Measurements from ENCODE around the gene CYTH4. TPM values are rescaled to one million over a fixed set of nuclear protein-coding genes. Genes with fewer than 3 reads are reported as not detected.

The CYTH4 gene
- polyA plus RNA-seq, 2 of the 4 experiments (the other 2 are of a cell fraction), result 0.05 to 0.10 TPM

GRCh38 chr22:37357446-37358075, 75.3 kb downstream of the CYTH4 start (continued):
- no peak for TF ChIP-seq NR3C1 (IDR thresholded peaks at IDR 0.05)

GRCh38 chr22:37358386-37358785, 76.1 kb downstream of the CYTH4 start:
- no peak for TF ChIP-seq MAZ (IDR thresholded peaks at IDR 0.05; ENCODE audit: borderline replicate concordance, low read depth, low read length)

GRCh38 chr22:37358917-37359316, 76.6 kb downstream of the CYTH4 start:
- H3K4me2 ChIP-seq, result no peak overlapping the region
- CTCF ChIA-PET, result no interaction called here
- no peak for TF ChIP-seq KDM1A (IDR thresholded peaks at IDR 0.05; ENCODE audit: low read depth)
- no peak for TF ChIP-seq HES2 (IDR thresholded peaks at IDR 0.05)
- no peak for TF ChIP-seq CTCF (IDR thresholded peaks at IDR 0.05)
- TF ChIP-seq CHD4 (IDR thresholded peaks at IDR 0.05; ENCODE audit: borderline replicate concordance), result no peak
- no peak for TF ChIP-seq SMC3 (IDR thresholded peaks at IDR 0.05)
- no peak for TF ChIP-seq NFE2L2 (conservative IDR thresholded peaks at IDR 0.05; ENCODE audit: low read length)
- TF ChIP-seq BHLHE40 (IDR thresholded peaks at IDR 0.05; ENCODE audit: low read depth, low read length), result no peak
- TF ChIP-seq E2F6 (IDR thresholded peaks at IDR 0.05; ENCODE audit: borderline replicate concordance, low read depth), result no peak
- no peak for TF ChIP-seq JUN (IDR thresholded peaks at IDR 0.05)
- TF ChIP-seq HOXA7 (CRISPR knock-in tag; IDR thresholded peaks at IDR 0.05), result no peak
- TF ChIP-seq MAFK (IDR thresholded peaks at IDR 0.05; ENCODE audit: partially characterized antibody), result no peak
- TF ChIP-seq CEBPB (IDR thresholded peaks at IDR 0.05), result no peak
- no peak for TF ChIP-seq CBX2 (IDR thresholded peaks at IDR 0.05; ENCODE audit: borderline replicate concordance, low read depth)
- no peak for TF ChIP-seq GATA3 (IDR thresholded peaks at IDR 0.05; ENCODE audit: borderline replicate concordance)
- TF ChIP-seq PHF8 (IDR thresholded peaks at IDR 0.05; ENCODE audit: borderline replicate concordance, low read depth), result no peak
- TF ChIP-seq FOXS1 (CRISPR knock-in tag; IDR thresholded peaks at IDR 0.05), result no peak
- TF ChIP-seq MYC (IDR thresholded peaks at IDR 0.05; ENCODE audit: borderline replicate concordance, low read length), result no peak
- TF ChIP-seq ZC3H11A (IDR thresholded peaks at IDR 0.05), result no peak
- no peak overlapping the region for H3K4me3 ChIP-seq
- no peak overlapping the region for H3K27ac ChIP-seq
- DNase-seq (ENCODE audit: low read depth in 1 of 2, low spot score in 1 of 2) (no peak), FAIRE-seq (no peak), ATAC-seq (no peak)
- H3K4me1 ChIP-seq, result no peaks in the 10 kb centered on the region
- 76% methylated on average over 8 of the region's 8 CpGs for WGBS (ENCODE audit: missing lambda C conversion rate)
- no peaks in the 10 kb centered on the region for H3K9me3 ChIP-seq
- POLR2A ChIA-PET, result no interaction called here

More at GRCh38 chr22:37358386-37358785, 76.1 kb downstream of the CYTH4 start:
- no peak overlapping the region for H3K27ac ChIP-seq
- ATAC-seq, result no peak
- H3K9me3 ChIP-seq, result no peaks in the 10 kb centered on the region
- no peak for DNase-seq (ENCODE audit: low read depth in 1 of 2, low spot score in 1 of 2)
- no peak for FAIRE-seq
- no peak overlapping the region for H3K4me2 ChIP-seq
- H3K4me1 ChIP-seq, result no peaks in the 10 kb centered on the region
- H3K4me3 ChIP-seq, result no peak overlapping the region
- CTCF ChIA-PET, result no interaction called here
- POLR2A ChIA-PET, result no interaction called here
- WGBS (ENCODE audit: missing lambda C conversion rate), result 91% methylated on average over 10 of the region's 11 CpGs

- 60% methylated on average over 1 of the region's 3 CpGs for WGBS (ENCODE audit: missing lambda C conversion rate)
- FAIRE-seq (no peak), DNase-seq (ENCODE audit: low read depth in 1 of 2, low spot score in 1 of 2) (no peak), ATAC-seq (no peak)
- H3K4me2 ChIP-seq, result no peak overlapping the region
- POLR2A ChIA-PET, result no interaction called here
- H3K4me1 ChIP-seq, result no peaks in the 10 kb centered on the region
- H3K4me3 ChIP-seq, result no peak overlapping the region
- no peak overlapping the region for H3K27ac ChIP-seq
- CTCF ChIA-PET, result no interaction called here
- no peaks in the 10 kb centered on the region for H3K9me3 ChIP-seq
- no peak for TF ChIP-seq ESRRA (IDR thresholded peaks at IDR 0.05; ENCODE audit: borderline replicate concordance, low read length)
- TF ChIP-seq HEYL (CRISPR knock-in tag; IDR thresholded peaks at IDR 0.05), result no peak
- no peak for TF ChIP-seq KDM5A (IDR thresholded peaks at IDR 0.05)
- TF ChIP-seq RNF2 (IDR thresholded peaks at IDR 0.05; ENCODE audit: borderline replicate concordance, low read depth), result no peak
- TF ChIP-seq HMGXB4 (CRISPR knock-in tag; IDR thresholded peaks at IDR 0.05; ENCODE audit: borderline replicate concordance), result no peak
- TF ChIP-seq MYC (IDR thresholded peaks at IDR 0.05; ENCODE audit: borderline replicate concordance, low read length), result no peak
- TF ChIP-seq CEBPB (IDR thresholded peaks at IDR 0.05), result no peak
- no peak for TF ChIP-seq BHLHE40 (IDR thresholded peaks at IDR 0.05; ENCODE audit: low read depth, low read length)
- TF ChIP-seq CTCF (IDR thresholded peaks at IDR 0.05), result no peak
These were observed 80.3 kb downstream of the CYTH4 start for GRCh38 chr22:37362621-37363020.
